Fibroblast of lung (primary cell): Measurements from ENCODE around the gene C1orf116.

Experiments
- EZH2 ChIP-seq: IDR thresholded peaks from 2 replicates; pipeline ENCODE4 v1.5.1; 2012; ENCODE audit warnings: low read length, control low read depth, mild to moderate bottlenecking; ENCODE audit errors: missing control alignments
- TF ChIP-seq, protein P1 (sequence below), 2 donors: IDR thresholded peaks in 1 of 2; conservative IDR thresholded peaks in 1 of 2; 1 replicate in 1 of 2; 2 replicates in 1 of 2; pipeline ENCODE4 v1.5.1; 2011 to 2012; ENCODE audit warnings: low read length in 2 of 2, control low read depth in 1 of 2, inconsistent platforms in 1 of 2, low read depth in 1 of 2, mild to moderate bottlenecking in 1 of 2

- TF ChIP-seq, protein P1, sequence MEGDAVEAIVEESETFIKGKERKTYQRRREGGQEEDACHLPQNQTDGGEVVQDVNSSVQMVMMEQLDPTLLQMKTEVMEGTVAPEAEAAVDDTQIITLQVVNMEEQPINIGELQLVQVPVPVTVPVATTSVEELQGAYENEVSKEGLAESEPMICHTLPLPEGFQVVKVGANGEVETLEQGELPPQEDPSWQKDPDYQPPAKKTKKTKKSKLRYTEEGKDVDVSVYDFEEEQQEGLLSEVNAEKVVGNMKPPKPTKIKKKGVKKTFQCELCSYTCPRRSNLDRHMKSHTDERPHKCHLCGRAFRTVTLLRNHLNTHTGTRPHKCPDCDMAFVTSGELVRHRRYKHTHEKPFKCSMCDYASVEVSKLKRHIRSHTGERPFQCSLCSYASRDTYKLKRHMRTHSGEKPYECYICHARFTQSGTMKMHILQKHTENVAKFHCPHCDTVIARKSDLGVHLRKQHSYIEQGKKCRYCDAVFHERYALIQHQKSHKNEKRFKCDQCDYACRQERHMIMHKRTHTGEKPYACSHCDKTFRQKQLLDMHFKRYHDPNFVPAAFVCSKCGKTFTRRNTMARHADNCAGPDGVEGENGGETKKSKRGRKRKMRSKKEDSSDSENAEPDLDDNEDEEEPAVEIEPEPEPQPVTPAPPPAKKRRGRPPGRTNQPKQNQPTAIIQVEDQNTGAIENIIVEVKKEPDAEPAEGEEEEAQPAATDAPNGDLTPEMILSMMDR (conservative IDR thresholded peaks at IDR 0.05 in 1 of 2, IDR thresholded peaks at IDR 0.05 in 1 of 2; ENCODE audit: low read depth in 1 of 2, low read length in 2 of 2) = no peak
- TF ChIP-seq EZH2 = no peak
These were observed 34.6 kb upstream of the C1orf116 start for GRCh38 chr1:207067185-207067584.
